H1 (cell line): Measurements from ENCODE around the gene METTL8. TPM values are rescaled to one million over a fixed set of nuclear protein-coding genes. Genes with fewer than 3 reads are reported as not detected.

Experiments
- CEBPB ChIP-seq: IDR thresholded peaks from 2 replicates; pipeline ENCODE4 v1.6.1; 2012; ENCODE audit warnings: low read depth, low read length
- KDM4A ChIP-seq: IDR thresholded peaks from one replicate; pipeline ENCODE4 v1.7.1; 2012; ENCODE audit warnings: low read depth, mild to moderate bottlenecking, moderate library complexity, low read length, inconsistent platforms; ENCODE audit not compliant: severe bottlenecking
- polyA plus RNA-seq, 7 experiments: library from polyadenylated mRNA; depleted of rRNA in 3 of 7; stranded (reverse) in 5 of 7; unstranded in 2 of 7; fragments of >200 nt in 5 of 7; fragments of 200-250 nt in 2 of 7; gene quantifications; 1 replicate in 5 of 7; 2 replicates in 1 of 7; 4 replicates in 1 of 7; pipeline versions ENCODE4 v1.2.1 to v1.2.3, GENCODE V29; 2011 to 2013; ENCODE audit warnings: missing spikeins in 2 of 7, mixed read lengths in 2 of 7
- total RNA-seq: library from RNA; stranded (reverse); fragmentation: NEBNext Ultra II Directional; extraction: Animal tissue kit (Norgen Biotek cat#: 25700); gene quantifications from 2 replicates; pipeline ENCODE4 v1.2.1, GENCODE V29; 2021

Gene METTL8
- total and polyA plus RNA-seq, 2 of the 8 experiments (the other 6 are each of a cell fraction or from before 2014, with no cell fraction given), result 17.6 to 79.7 TPM

DNA sequence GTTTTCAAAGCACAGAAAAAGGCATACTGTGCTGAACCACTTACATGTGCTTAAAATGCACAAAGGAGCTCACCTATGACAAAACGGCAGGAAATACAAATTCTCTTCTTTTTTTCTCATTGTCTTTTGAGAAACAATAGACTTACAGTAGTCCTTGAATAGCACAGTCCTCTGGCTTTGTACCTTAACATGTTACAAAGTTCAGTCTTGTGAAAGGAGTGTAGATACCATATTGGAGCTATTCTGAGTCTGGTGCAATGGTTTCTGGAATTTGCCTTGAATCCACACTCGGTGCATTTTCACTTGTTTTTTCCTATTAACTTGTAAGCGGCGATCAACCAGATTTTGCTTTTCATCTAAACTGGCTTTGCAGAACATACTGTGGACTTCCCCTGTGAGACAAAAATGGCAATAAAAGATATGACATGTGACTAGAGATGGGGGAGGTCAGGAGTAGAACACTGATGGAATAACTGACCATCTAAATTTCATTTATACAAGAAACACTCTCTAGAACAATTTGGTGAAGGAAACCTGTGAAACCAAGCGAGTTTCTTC lies 109.7 kb downstream of the METTL8 start (continued):
- TF ChIP-seq CEBPB (no peak), KDM4A (no peak)
